Fibroblast of skin of left biceps (primary cell): Measurements from ENCODE around the gene DACH2.

Experiments
- DNase-seq, 2 experiments: peaks; one replicate each; pipeline ENCODE4 v3.0.0-alpha.2; 2013; ENCODE audit warnings: low read depth in 2 of 2

DACH2 gene

DNA sequence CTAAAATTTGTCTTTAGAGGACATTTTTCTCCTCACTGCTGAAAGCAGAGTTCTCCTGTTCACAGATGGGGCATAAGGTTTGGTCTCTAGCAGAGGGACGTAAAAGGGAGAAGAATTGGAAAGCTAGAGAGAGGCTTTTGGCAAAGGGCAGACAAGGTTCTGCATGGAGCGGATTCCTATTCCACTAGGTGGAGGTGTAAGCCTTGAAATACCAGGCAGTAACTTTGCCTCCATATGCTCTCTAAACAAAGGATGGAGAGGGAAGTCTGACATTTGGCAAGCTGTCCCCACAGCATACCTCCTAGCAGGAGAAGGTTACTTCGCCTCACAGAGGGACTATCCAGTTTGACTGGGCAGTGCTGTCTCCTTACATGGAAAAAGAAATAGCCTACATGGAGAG, 174.7 kb downstream of the DACH2 start:
- no peak for DNase-seq

- DNase-seq, result no peak
Observed at GRCh38 chrX:86329174-86329573, 180.9 kb downstream of the DACH2 start.

DNA sequence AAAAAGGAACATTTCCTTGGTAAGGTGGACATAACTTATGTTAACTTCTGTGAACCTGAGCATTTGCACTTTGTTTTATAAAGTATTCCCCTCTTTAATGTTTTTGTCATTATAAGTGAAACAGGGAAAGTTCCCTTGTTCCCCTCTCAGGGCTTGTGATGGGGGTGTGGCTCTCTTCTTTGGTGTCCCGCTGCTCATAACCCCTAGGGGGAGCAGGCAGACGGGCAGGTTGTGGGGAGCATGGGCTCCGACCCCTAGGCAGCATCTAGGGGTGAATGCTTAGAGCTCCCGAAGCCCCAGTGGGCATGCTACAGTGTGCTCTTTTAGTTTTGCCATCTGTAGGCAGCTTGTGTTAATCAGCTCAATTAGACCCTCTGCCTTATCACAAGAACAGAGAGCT, 200.4 kb downstream of the DACH2 start:
- DNase-seq, result no peak

DNA sequence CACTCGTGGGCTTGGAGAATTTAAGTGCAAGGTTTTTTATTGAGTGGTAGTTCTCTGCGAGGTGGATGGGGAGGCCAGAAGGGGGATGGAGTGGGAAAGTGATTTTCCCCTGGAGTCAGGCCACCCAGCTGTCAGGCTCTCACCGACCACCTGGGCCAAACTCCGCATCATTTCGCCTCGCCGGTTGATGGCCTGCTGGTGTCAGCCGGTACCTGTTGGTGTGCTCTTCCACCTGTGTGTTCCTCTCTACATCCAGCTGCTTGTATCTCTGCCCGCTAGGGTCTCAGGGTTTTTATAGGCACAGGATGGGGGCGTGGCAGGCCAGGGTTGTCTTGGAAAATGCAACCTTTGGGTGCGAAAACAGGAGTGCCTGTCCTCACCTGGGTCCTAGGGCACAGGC, 200.9 kb downstream of the DACH2 start:
- no peak for DNase-seq

DNA sequence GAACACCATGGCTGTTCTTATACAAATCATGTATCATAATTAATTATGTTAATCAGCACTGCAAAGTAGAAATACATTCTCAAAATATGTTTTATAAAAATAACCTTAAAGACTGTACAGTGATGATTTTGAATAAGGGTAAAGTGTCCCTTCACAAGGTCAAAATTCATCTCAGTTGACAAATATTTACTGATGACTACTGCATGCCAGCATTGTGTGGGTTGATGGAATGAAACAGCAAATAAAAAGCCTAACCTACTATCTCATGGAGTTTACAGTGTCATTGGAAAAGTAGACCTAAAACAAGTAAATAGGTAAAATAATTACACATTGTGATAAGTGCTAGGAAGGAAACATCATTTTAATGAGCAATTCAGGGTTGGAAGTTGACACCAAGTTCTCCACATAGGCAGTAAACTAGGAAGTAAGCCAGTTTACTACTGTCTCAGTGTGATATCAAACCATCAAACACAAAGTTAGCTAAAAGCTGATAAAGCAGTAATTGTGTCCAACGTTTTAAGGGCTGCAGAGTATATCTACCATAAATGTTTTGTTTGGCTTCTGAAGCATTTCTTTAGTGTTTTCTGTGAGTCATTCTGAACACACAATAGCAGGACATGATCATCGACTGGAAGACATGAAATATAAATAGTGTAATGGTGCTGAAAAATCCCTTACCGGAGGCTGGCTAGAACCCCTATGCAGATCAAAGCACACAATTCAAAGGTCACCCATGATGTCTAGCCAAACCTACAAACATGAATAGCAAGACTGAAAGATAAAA, 221.8 kb downstream of the DACH2 start:
- no peak for DNase-seq

GRCh38 chrX:86370927-86371326, 222.7 kb downstream of the DACH2 start:
- DNase-seq, result no peak

- DNase-seq, result no peak
Observed at GRCh38 chrX:86379209-86379608, 231.0 kb downstream of the DACH2 start.

GRCh38 chrX:86383681-86384540, 235.7 kb downstream of the DACH2 start:
- DNase-seq, result no peak

GRCh38 chrX:86407371-86407770, 259.1 kb downstream of the DACH2 start:
- DNase-seq, result no peak

DNA sequence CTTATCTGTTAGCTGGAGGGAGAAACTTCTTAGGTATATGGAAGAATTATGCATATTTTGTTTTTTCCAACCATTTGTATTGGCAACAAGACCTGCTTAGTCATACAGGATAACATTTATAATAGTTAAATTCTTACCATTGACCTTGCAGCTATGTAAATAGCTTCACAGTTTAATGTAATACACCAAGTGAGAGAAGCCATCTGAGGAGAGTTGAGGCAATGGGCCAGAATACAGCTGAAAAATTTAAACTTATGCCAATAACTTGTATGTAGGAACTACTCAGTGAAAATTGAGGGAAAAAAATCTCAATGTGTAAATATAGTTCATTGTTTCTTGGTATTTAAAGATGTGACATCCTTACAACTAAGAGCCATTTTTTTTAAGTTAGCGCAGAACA, 273.5 kb downstream of the DACH2 start:
- DNase-seq, result no peak

GRCh38 chrX:86436116-86436515, 287.9 kb downstream of the DACH2 start:
- DNase-seq, result no peak

- no peak for DNase-seq
Observed at GRCh38 chrX:86455495-86455894, 307.2 kb downstream of the DACH2 start.

GRCh38 chrX:86460760-86461159, 312.5 kb downstream of the DACH2 start:
- no peak for DNase-seq

- DNase-seq, result no peak
Observed at GRCh38 chrX:86504297-86504696, 356.0 kb downstream of the DACH2 start.

GRCh38 chrX:86507331-86507730, 359.1 kb downstream of the DACH2 start:
- no peak for DNase-seq

DNA sequence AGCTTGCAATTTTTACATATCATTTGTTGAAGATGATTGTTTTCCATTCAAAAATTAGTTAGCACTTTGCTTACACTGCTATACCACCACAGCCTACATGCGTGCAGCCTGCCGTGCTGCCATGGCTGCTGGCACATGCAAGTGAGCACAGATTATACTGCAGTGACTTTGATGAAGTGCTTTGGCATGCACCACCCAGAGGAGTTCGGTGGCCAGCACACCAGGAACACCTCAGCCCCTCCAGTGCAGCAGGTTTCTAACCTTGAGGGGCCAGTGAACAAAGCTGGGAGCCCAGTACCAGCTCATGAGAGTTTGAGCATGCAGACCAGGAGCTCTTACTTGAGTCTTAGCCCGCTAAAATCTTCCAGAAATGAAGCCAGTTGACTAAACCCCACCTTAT, 431.5 kb downstream of the DACH2 start:
- no peak for DNase-seq

DNA sequence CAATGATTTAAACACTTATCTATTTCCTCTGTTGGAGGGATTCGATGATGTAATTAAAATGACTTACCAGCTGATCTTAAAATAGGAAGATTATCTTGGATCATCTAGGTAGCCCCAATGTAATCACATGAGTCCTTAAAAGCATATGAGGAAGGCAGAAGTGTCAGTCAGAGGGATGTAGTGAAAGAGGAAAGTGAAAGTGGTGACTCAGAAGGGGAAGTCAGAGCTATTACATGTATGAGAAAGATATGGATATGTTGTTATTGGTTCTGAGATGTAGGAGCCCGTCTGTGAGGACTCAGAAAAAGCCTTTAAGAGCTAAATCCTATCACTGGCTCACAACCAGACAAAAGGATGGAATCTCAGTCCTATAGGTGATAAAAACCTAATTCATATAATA, 456.4 kb downstream of the DACH2 start:
- DNase-seq, result no peak

GRCh38 chrX:86696951-86697350, 548.7 kb downstream of the DACH2 start:
- DNase-seq, result no peak

DNA sequence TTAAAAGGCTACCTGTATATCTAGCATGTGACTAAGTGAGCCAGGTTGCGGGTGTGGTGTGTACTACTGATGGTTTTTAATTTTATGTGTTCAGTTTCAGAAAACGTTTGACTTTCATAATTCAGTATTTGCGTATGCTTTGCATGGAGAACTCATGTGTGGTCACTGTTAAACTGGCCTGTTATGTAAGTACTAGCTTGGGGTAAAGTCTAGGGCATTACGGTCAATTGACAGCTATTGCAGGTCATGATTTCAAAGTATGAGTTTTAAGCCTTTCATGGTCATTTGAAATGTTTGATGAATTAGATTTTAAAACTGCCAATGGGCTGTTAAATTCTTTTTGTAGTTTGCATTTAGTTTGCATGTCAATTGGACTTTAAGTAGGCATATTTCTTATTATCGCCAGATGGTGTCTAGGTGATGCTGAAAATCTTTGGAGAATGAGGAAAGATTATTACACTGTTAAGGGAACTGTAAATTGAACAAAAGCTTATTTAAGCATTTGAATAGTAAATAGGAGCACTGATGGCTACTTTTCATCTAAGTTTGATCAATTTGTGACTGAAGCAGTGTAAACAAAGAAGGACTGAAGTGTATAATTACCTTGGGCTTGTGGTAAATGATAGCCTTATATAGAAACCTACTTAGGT, 563.4 kb downstream of the DACH2 start:
- no peak for DNase-seq

- no peak for DNase-seq
Observed at GRCh38 chrX:86714441-86714840, 566.2 kb downstream of the DACH2 start.

DNA sequence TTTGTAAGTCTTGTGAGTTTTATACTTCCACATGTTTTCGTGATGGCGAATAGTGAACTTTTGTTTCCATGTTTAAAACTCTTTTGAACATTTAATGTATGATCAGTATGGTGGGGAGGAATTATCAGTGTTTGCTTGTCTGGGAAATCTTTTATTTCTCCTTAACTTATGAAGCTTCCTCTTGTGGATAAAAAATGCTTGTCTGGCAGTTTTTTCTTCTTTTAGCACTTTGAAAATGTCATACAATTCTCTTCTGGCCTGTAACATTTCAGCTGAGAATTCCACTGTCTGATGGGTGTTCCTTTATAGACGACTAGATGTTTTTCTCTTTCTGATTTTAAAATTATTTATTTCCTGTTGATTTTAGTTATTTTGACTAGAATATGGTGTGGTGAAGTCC, 576.0 kb downstream of the DACH2 start:
- no peak for DNase-seq

DNA sequence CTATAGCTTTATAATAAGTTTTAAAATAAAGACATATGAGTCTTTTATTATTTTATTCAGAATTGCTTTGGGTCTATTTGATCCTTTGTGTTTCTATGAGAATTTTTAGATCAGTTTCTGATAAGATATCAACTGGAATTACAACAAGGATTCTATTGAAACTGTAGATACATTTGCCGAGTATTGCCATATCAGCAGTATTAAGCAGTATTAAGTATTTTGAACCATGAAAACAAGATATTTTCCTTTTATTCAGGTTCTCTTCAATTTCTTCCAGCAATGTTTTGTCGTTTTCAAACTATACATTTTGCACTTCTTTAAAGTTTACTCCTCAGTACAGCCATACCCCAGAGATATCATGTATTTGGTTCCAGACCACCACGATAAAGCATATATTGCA, 598.8 kb downstream of the DACH2 start:
- DNase-seq, result no peak

- DNase-seq, result no peak
Observed at GRCh38 chrX:86805241-86805640, 657.0 kb downstream of the DACH2 start.
